ENCODE measurements around the gene ACADM.
A peak's percentile ranks its signal among the peaks of the same experiment; 100 is the strongest.

The ACADM gene

DNA sequence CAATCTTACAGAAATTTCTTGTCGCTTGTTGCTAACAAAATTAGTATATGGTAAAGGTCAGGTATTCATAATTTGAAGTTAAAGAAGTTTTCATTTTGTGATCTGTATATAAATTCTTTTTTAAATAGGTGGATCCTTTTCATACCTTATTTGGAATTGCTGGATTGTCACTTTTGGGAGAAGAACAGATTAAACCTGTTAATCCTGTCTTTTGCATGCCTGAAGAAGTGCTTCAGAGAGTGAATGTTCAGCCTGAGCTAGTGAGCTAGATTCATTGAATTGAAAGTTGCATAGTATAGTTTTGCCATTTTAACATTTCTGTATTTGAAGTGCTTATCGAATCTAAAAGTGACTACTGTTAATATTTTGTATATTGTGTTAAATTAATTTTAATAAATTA lies 69.9 kb downstream of the ACADM start:
- Histone ChIP-seq H3K18ac (ENCODE audit: low read length) (no peak overlapping the region), H3K9me3 (ENCODE audit: insufficient read depth, low read depth, low read length) (no peaks in the 10 kb centered on the region)
- WGBS (ENCODE audit: extremely low coverage, insufficient coverage, insufficient read length) = no CpG with 5 or more reads among the region's 2 CpGs

DNA sequence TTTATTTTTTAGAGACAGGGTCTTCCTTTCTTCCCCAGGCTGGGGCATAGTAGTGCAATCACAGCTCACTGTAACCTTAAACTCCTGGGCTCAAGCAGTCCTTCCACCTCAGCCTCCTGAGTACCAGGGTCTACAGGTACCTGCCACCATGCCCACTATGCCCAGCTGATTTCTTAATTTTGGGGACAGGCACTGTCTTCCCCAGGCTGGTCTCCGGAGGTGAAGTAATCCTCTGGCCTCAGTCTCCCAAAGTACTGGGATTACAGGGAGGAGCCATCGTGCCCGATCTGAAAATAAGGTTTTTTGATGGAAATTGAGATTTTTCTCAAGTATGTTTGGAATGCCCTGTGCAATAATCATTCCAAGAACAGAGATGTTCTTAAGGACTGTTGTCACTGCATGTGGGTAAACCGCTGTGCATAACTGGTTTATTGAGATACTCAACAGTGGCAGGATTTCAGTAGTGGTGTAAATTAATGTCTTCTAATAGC lies 71.2 kb downstream of the ACADM start:
- no peak overlapping the region for H3K14ac ChIP-seq (ENCODE audit: low read length)
- H4K91ac ChIP-seq (ENCODE audit: low read depth, low read length) = no peak overlapping the region
- no peak overlapping the region for H3K18ac ChIP-seq (ENCODE audit: low read length)
- H4K8ac ChIP-seq (ENCODE audit: low read depth, low read length) = no peak overlapping the region
- no peaks in the 10 kb centered on the region for H3K79me1 ChIP-seq (ENCODE audit: low read length)
- no peak overlapping the region for H2BK12ac ChIP-seq (ENCODE audit: low read length)
- no peaks in the 10 kb centered on the region for H3K79me2 ChIP-seq (ENCODE audit: control insufficient read depth, insufficient read depth, low read length, poor library complexity)
- H3K4me2 ChIP-seq (ENCODE audit: low read length) = no peak overlapping the region
- H2BK120ac ChIP-seq (ENCODE audit: insufficient read depth, low read length, poor library complexity) = no peak overlapping the region
- H2BK5ac ChIP-seq (ENCODE audit: low read depth, low read length, poor library complexity) = no peak overlapping the region
- no peaks in the 10 kb centered on the region for H3K9me3 ChIP-seq (ENCODE audit: insufficient read depth, low read depth, low read length)
- no peak overlapping the region for H2AK5ac ChIP-seq (ENCODE audit: low read length)
- no peak overlapping the region for H3K27ac ChIP-seq (ENCODE audit: low read depth, low read length)
- no peak overlapping the region for H4K12ac ChIP-seq (ENCODE audit: low read depth, low read length)
- no peak overlapping the region for H2AFZ ChIP-seq (ENCODE audit: insufficient read depth, low read length, poor library complexity)
- H3K4ac ChIP-seq (ENCODE audit: low read depth, low read length) = no peak overlapping the region
- H3K27me3 ChIP-seq (ENCODE audit: insufficient read depth, low read length) = no peaks in the 10 kb centered on the region
- no peaks in the 10 kb centered on the region for H3K4me1 ChIP-seq (ENCODE audit: control insufficient read depth in 1 of 2, insufficient read depth in 2 of 2, low read length in 2 of 2)
- peaks cover 24 to 30% of the 10 kb centered on the region in 2 experiments for H3K36me3 ChIP-seq (ENCODE audit: control insufficient read depth in 1 of 2, insufficient read depth in 2 of 2, low read length in 2 of 2)
- peak in 1 of 2 donors; percentile 53 for DNase-seq
- no peak overlapping the region for H3K23ac ChIP-seq (ENCODE audit: low read length)
- no peak overlapping the region for H3K4me3 ChIP-seq (ENCODE audit: low read depth, low read length)
- H3K9ac ChIP-seq (ENCODE audit: low read length) = no peak overlapping the region
- no CpG with 5 or more reads among the region's 4 CpGs for WGBS (ENCODE audit: extremely low coverage, insufficient coverage, insufficient read length)

More for the DNA sequence above, 69.9 kb downstream of the ACADM start:
- H3K27me3 ChIP-seq (ENCODE audit: insufficient read depth, low read length) = no peaks in the 10 kb centered on the region
- no peaks in the 10 kb centered on the region for H3K79me2 ChIP-seq (ENCODE audit: control insufficient read depth, insufficient read depth, low read length, poor library complexity)
- H3K9ac ChIP-seq (ENCODE audit: low read length) = no peak overlapping the region
- H3K14ac ChIP-seq (ENCODE audit: low read length) = no peak overlapping the region
- no peak overlapping the region for H2AK5ac ChIP-seq (ENCODE audit: low read length)
- H2BK5ac ChIP-seq (ENCODE audit: low read depth, low read length, poor library complexity) = no peak overlapping the region
- no peak overlapping the region for H3K27ac ChIP-seq (ENCODE audit: low read depth, low read length)
- H3K4me3 ChIP-seq (ENCODE audit: low read depth, low read length) = no peak overlapping the region
- no peak overlapping the region for H3K23ac ChIP-seq (ENCODE audit: low read length)
- H3K36me3 ChIP-seq (ENCODE audit: control insufficient read depth in 1 of 2, insufficient read depth in 2 of 2, low read length in 2 of 2) = peaks cover 28 to 35% of the 10 kb centered on the region in 2 experiments
- H2AFZ ChIP-seq (ENCODE audit: insufficient read depth, low read length, poor library complexity) = no peak overlapping the region
- H3K4ac ChIP-seq (ENCODE audit: low read depth, low read length) = no peak overlapping the region
- H3K4me2 ChIP-seq (ENCODE audit: low read length) = no peak overlapping the region
- no peaks in the 10 kb centered on the region for H3K79me1 ChIP-seq (ENCODE audit: low read length)
- no peak overlapping the region for H4K91ac ChIP-seq (ENCODE audit: low read depth, low read length)
- DNase-seq = peak in 1 of 2 donors; percentile 79
- no peak overlapping the region for H4K12ac ChIP-seq (ENCODE audit: low read depth, low read length)
- no peak overlapping the region for H2BK12ac ChIP-seq (ENCODE audit: low read length)
- H2BK120ac ChIP-seq (ENCODE audit: insufficient read depth, low read length, poor library complexity) = no peak overlapping the region
- no peak overlapping the region for H4K8ac ChIP-seq (ENCODE audit: low read depth, low read length)
- H3K4me1 ChIP-seq (ENCODE audit: control insufficient read depth in 1 of 2, insufficient read depth in 2 of 2, low read length in 2 of 2) = no peaks in the 10 kb centered on the region

DNA sequence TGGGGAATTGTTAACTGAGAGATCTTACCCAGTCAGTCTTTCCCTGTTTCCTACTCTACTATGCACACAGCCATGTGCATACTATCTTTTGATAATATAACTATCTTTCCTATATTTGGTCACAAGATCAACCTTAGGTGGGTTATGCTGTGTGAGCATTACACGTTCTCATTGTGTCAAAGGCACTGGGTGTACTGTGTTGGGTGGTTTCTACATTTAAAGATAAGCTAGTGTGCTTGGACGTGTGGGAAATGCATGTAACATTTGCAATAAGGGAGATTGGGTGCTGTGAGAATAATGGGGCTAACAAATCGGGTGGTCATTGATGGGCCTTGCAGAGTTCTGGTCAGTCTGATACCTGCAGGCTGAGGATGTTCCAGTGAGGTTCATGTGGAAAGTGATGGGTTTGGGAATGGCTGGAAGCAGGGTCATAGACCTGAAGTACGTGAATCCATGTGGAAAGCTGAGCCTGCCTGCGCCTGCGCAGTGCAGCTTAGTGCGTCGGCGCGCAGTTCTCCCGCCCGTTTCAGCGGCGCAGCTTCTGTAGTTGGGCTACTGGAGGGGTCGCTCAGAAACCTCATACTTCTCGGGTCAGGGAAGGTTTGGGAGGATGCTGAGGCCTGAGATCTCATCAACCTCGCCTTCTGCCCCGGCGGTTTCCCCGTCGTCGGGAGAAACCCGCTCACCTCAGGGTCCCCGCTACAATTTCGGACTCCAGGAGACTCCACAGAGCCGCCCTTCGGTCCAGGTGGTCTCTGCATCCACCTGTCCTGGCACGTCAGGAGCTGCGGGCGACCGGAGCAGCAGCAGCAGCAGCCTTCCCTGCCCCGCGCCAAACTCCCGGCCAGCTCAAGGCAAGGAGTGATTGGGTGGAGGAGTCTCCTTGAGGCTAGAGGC lies 72.1 kb downstream of the ACADM start, which contains the start of gene MSH4:
Gene MSH4, plus strand, starts transcription at position 507 of the 897 bp plus-strand sequence. Its CDS starts 104 bp downstream, at position 611.
- Histone ChIP-seq H3K27ac (ENCODE audit: low read depth, low read length) (no peak within 1 kb of the TSS), H3K14ac (ENCODE audit: low read length) (no peak within 1 kb of the TSS), H3K4me3 (ENCODE audit: low read depth, low read length) (no peak within 1 kb of the TSS), H3K27me3 (ENCODE audit: insufficient read depth, low read length) (no peaks in the 10 kb centered on the region), H3K4me1 (ENCODE audit: control insufficient read depth in 1 of 2, insufficient read depth in 2 of 2, low read length in 2 of 2) (no peaks in the 10 kb centered on the region), H4K91ac (ENCODE audit: low read depth, low read length) (no peak within 1 kb of the TSS), H4K12ac (ENCODE audit: low read depth, low read length) (no peak within 1 kb of the TSS), H2BK5ac (ENCODE audit: low read depth, low read length, poor library complexity) (no peak within 1 kb of the TSS), H2BK12ac (ENCODE audit: low read length) (no peak within 1 kb of the TSS), H3K36me3 (ENCODE audit: control insufficient read depth in 1 of 2, insufficient read depth in 2 of 2, low read length in 2 of 2) (peaks cover 24 to 29% of the 10 kb centered on the region in 2 experiments), H3K23ac (ENCODE audit: low read length) (no peak within 1 kb of the TSS), H3K79me2 (ENCODE audit: control insufficient read depth, insufficient read depth, low read length, poor library complexity) (no peaks in the 10 kb centered on the region), H3K4ac (ENCODE audit: low read depth, low read length) (no peak within 1 kb of the TSS), H2BK120ac (ENCODE audit: insufficient read depth, low read length, poor library complexity) (no peak within 1 kb of the TSS), H3K9me3 (ENCODE audit: insufficient read depth, low read depth, low read length) (no peaks in the 10 kb centered on the region), H4K8ac (ENCODE audit: low read depth, low read length) (no peak within 1 kb of the TSS), H3K18ac (ENCODE audit: low read length) (no peak within 1 kb of the TSS), H3K4me2 (ENCODE audit: low read length) (no peak within 1 kb of the TSS), H2AK5ac (ENCODE audit: low read length) (no peak within 1 kb of the TSS), H3K79me1 (ENCODE audit: low read length) (no peaks in the 10 kb centered on the region), H3K9ac (ENCODE audit: low read length) (no peak within 1 kb of the TSS), H2AFZ (ENCODE audit: insufficient read depth, low read length, poor library complexity) (no peak within 1 kb of the TSS)
- WGBS (ENCODE audit: extremely low coverage, insufficient coverage, insufficient read length) = no CpG with 5 or more reads among the region's 34 CpGs
- peak in 1 of 2 donors; percentile 54 for DNase-seq

DNA sequence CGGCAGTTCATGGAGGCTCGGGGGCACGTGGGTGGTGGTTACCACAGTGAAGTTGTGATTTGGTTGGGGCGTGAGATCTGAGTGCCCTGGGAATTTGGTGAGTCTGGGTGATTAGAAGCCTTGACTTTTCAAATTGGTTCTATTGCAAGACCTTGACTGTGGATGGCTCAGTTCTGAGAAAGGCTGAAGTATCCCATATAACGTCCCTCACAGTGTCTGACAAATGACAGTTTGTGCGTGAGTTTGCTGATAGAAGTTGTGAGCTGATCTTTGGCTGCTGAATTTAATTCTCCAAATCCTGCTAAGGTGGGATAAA lies 72.7 kb downstream of the ACADM start:
- WGBS (ENCODE audit: extremely low coverage, insufficient coverage, insufficient read length) = no CpG with 5 or more reads among the region's 6 CpGs
- H2AK5ac ChIP-seq (ENCODE audit: low read length) = no peak overlapping the region
- no peak overlapping the region for H3K4me2 ChIP-seq (ENCODE audit: low read length)
- no peaks in the 10 kb centered on the region for H3K79me2 ChIP-seq (ENCODE audit: control insufficient read depth, insufficient read depth, low read length, poor library complexity)
- H3K36me3 ChIP-seq (ENCODE audit: control insufficient read depth in 1 of 2, insufficient read depth in 2 of 2, low read length in 2 of 2) = peaks cover 22 to 26% of the 10 kb centered on the region in 2 experiments
- H3K18ac ChIP-seq (ENCODE audit: low read length) = no peak overlapping the region
- H3K4ac ChIP-seq (ENCODE audit: low read depth, low read length) = no peak overlapping the region
- H3K27me3 ChIP-seq (ENCODE audit: insufficient read depth, low read length) = no peaks in the 10 kb centered on the region
- H3K79me1 ChIP-seq (ENCODE audit: low read length) = no peaks in the 10 kb centered on the region
- H3K4me3 ChIP-seq (ENCODE audit: low read depth, low read length) = no peak overlapping the region
- H3K14ac ChIP-seq (ENCODE audit: low read length) = no peak overlapping the region
- no peak overlapping the region for H3K23ac ChIP-seq (ENCODE audit: low read length)
- H3K9ac ChIP-seq (ENCODE audit: low read length) = no peak overlapping the region
- no peak overlapping the region for H2BK12ac ChIP-seq (ENCODE audit: low read length)
- H4K12ac ChIP-seq (ENCODE audit: low read depth, low read length) = no peak overlapping the region
- H4K8ac ChIP-seq (ENCODE audit: low read depth, low read length) = no peak overlapping the region
- no peak overlapping the region for H2AFZ ChIP-seq (ENCODE audit: insufficient read depth, low read length, poor library complexity)
- no peak overlapping the region for H3K27ac ChIP-seq (ENCODE audit: low read depth, low read length)
- no peak for DNase-seq
- H3K4me1 ChIP-seq (ENCODE audit: control insufficient read depth in 1 of 2, insufficient read depth in 2 of 2, low read length in 2 of 2) = no peaks in the 10 kb centered on the region
- no peak overlapping the region for H2BK120ac ChIP-seq (ENCODE audit: insufficient read depth, low read length, poor library complexity)
- no peaks in the 10 kb centered on the region for H3K9me3 ChIP-seq (ENCODE audit: insufficient read depth, low read depth, low read length)
- H4K91ac ChIP-seq (ENCODE audit: low read depth, low read length) = no peak overlapping the region
- no peak overlapping the region for H2BK5ac ChIP-seq (ENCODE audit: low read depth, low read length, poor library complexity)

All from trophoblast cell (in vitro differentiated cells and primary cell).